ENCODE results near the gene CCL15.

The CCL15 gene

DNA sequence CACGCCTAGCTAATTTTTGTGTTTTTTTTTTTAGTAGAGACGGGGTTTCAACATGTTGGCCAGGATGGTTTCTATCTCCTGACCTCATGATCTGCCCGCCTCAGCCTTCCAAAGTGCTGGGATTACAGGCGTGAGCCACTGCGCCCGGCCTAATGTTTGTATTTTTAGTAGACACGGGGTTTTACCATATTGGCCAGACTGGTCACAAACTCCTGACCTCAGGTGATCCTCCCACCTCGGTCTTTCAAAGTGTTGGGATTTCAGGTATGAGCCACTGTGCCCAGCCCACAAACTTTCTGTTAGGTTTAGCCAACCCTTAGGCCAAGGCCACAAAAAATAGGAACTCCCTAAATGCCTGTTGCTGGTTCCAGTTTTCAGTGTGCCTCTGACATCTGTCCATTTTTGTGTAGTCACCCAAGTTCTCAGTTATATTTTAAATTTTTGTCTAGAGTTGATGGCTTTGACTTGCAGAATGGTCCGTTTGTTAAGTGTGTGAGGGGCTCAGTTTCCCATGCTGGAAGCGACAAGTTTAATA is 32.8 kb downstream of the CCL15 start:
- TF ChIP-seq, protein P1, sequence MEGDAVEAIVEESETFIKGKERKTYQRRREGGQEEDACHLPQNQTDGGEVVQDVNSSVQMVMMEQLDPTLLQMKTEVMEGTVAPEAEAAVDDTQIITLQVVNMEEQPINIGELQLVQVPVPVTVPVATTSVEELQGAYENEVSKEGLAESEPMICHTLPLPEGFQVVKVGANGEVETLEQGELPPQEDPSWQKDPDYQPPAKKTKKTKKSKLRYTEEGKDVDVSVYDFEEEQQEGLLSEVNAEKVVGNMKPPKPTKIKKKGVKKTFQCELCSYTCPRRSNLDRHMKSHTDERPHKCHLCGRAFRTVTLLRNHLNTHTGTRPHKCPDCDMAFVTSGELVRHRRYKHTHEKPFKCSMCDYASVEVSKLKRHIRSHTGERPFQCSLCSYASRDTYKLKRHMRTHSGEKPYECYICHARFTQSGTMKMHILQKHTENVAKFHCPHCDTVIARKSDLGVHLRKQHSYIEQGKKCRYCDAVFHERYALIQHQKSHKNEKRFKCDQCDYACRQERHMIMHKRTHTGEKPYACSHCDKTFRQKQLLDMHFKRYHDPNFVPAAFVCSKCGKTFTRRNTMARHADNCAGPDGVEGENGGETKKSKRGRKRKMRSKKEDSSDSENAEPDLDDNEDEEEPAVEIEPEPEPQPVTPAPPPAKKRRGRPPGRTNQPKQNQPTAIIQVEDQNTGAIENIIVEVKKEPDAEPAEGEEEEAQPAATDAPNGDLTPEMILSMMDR (IDR thresholded peaks at IDR 0.05; ENCODE audit: low read depth, low read length), result no peak
- DNase-seq (ENCODE audit: extremely low read depth, low read depth), result no peak

DNA sequence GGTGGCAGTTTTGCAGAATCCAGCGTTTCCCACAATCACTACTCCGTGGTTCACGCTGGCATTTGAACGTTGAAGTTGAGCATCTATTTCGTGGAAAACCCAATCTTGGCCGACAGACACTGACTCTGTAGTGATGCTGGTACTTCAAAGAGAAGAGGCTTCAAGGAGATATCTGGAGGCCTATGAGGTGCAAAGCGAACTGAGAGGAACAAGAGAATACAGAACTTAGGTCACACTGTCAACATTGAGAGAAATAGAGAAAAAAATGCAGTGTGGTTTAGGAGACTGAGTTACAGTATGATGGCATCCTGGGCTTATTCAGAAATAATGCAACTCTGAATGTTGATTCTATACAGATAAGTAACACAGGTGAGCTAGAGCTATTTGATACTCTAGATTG is 36.1 kb downstream of the CCL15 start:
- DNase-seq (ENCODE audit: extremely low read depth, low read depth), result no peak
- TF ChIP-seq, protein P1 (IDR thresholded peaks at IDR 0.05; ENCODE audit: low read depth, low read length), result no peak

DNA sequence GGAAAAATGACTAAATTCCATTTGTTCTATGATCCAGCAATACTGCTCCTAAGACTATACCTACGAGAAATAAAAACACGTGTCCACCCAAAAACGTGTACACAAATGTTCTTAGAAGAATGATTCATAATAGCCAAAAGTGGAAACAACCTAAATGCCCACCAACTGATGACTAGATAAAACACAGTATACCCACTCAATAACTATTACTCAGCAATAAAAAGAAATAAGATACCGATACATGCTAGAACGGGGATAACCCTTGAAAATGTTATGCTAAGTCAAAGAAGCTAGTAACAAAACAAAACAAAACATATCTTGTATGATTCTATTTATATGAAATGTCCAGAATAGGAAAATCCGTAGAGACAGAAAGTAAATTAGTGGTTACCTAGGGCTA is 37.7 kb downstream of the CCL15 start:
- DNase-seq (ENCODE audit: extremely low read depth, low read depth), result no peak

DNA sequence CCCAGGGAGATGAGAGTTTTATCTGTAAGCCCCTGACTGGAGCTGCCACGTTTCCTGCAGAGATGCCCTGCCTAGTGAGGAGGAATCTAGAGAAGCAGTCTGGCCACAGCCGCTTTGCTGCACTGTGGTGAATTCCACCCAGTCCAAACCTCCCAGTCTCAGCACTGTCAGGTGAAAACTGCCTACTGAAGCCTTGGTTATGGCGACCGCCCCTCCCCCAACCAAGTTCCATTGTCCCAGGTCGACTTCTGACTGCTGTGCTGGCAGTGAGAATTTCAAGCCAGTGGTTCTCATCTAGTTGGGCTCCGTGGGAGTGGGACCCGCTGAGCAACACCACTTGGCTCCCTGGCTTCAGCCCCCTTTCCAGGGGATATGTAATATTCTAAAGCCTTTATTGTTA is 47.6 kb downstream of the CCL15 start:
- TF ChIP-seq, protein P1 (IDR thresholded peaks at IDR 0.05; ENCODE audit: low read depth, low read length), result no peak
- no peak for DNase-seq (ENCODE audit: extremely low read depth, low read depth)

More for the DNA sequence above, 37.7 kb downstream of the CCL15 start:
- TF ChIP-seq, protein P1 (IDR thresholded peaks at IDR 0.05; ENCODE audit: low read depth, low read length), result no peak

DNA sequence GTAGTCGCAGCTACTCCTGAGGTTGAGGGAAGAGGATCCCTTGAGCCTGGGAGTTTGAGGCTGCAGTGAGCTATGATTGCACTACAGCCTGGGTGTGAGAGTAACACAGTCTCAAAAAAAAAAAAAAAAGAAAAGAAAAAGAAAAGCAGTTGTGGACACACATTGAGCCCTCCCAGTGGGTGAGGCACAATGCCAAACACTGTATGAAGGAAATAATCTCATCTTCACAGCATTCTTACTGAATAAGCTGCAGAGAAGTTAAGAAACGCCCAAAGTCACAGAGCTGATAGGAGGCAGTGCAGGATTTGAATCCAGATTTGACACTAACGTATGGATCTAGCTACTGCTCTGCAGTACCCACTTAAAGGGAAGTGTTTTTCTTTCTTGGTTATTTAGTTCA is 52.0 kb downstream of the CCL15 start:
- no peak for DNase-seq (ENCODE audit: extremely low read depth, low read depth)
- TF ChIP-seq, protein P1 (IDR thresholded peaks at IDR 0.05; ENCODE audit: low read depth, low read length), result no peak

DNA sequence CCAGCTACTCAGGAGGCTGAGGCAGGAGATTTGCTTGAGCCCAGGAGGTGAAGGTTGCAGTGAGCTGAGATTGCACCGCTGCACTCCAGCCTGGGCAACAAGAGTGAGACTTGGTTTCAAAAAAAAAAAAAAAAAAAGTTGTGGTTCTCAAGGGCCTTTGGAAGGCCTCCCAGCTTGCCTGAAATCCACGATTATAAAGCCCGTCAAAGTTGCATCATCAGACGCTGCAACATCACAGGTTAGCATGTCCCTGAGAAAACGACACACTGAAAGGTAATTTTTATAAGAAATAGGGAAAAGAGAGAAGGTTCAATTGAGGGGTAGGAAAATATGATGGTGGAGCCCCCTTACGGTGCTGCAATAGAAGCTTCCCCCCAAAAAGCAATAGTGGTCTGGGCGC is 53.3 kb downstream of the CCL15 start:
- TF ChIP-seq, protein P1 (IDR thresholded peaks at IDR 0.05; ENCODE audit: low read depth, low read length), result no peak
- no peak for DNase-seq (ENCODE audit: extremely low read depth, low read depth)
